GM06990 (cell line): ENCODE results near the gene HOXD12.

ENCODE experiments used
- DNase-seq: peaks from one replicate; pipeline ENCODE4 v3.0.0-alpha.2; 2011; ENCODE audit not compliant: insufficient read length; ENCODE audit errors: extremely low read depth
- H3K27me3 ChIP-seq: replicated peaks from 2 replicates; pipeline ENCODE4 v1.6.0; 2011; ENCODE audit warnings: low read length; ENCODE audit not compliant: control insufficient read depth, insufficient read depth
- H3K36me3 ChIP-seq: 2 replicates; pipeline ENCODE4 v1.5.1; 2011; ENCODE audit warnings: low read length; ENCODE audit not compliant: control insufficient read depth, insufficient read depth
- H3K4me3 ChIP-seq: replicated peaks from 2 replicates; pipeline ENCODE4 v1.5.1; 2011; ENCODE audit warnings: low read depth, mild to moderate bottlenecking, control low read depth, low read length
- CTCF ChIP-seq: IDR thresholded peaks from 2 replicates; pipeline ENCODE4 v1.5.1; 2011; ENCODE audit warnings: low read length, control low read depth, mild to moderate bottlenecking, inconsistent platforms; ENCODE audit not compliant: insufficient read depth, poor library complexity, severe bottlenecking

Gene HOXD12

GRCh38 chr2:176095421-176095820 lies 4.2 kb upstream of the HOXD12 start:
- H3K27me3 ChIP-seq: peaks cover 1% of the 10 kb centered on the region; the same call in 1 of the 2 replicates
- H3K36me3 ChIP-seq: no peaks in the 10 kb centered on the region
- no peak overlapping the region for H3K4me3 ChIP-seq
- no peak for TF ChIP-seq CTCF
- no peak for DNase-seq

GRCh38 chr2:176096243-176096985 lies 3.2 kb upstream of the HOXD12 start:
- peak overlapping the region; percentile 22 for H3K4me3 ChIP-seq
- no peaks in the 10 kb centered on the region for H3K36me3 ChIP-seq
- TF ChIP-seq CTCF: no peak
- H3K27me3 ChIP-seq: peaks cover 1% of the 10 kb centered on the region; the same call in 1 of the 2 replicates
- DNase-seq: no peak

DNA sequence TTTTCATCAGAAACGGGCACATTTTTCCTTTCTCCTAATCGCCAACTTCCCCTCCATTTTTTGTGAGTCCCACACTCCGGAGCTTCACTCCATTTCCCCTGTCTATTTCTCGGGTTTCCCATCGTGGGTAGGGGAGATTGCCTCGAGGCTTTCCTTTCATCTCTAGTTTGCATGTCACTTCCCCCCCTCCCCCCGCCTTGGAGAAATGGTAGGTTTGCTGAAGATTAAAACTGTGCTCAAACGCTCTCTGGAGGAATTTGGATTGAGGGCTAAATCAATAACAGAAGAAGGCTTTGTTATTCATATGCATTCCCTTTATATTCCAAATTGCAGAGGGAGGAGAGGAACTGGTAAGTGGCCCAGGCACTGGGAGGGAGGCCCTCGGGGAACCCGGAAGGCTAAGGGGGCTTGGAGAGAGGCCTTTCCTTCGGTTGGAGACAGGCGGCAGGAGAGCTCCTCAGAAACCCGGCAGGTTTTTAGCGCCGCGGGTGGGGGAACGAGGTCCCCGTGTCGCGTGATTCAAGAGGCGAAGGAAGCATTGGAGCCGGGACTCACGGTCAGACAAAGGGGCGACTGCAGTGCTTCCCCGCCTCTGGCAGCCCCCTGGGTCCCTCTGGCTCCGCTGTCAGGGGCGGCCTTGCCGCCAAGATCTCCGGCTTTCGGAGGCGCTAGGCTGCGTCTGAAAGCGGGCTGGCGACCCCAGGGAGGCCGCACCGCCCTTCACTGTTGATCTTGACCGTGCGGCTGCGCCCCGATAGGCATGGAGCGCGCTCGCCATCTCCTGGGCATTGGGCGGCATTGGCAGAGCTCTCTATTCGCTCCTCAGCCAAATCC lies 2.4 kb upstream of the HOXD12 start:
- peak; percentile 67 for DNase-seq
- TF ChIP-seq CTCF: peak; percentile 80
- Histone ChIP-seq H3K27me3 (no peaks in the 10 kb centered on the region; the same call in 1 of the 2 replicates), H3K36me3 (no peaks in the 10 kb centered on the region), H3K4me3 (peak overlapping the region; percentile 31)

DNA sequence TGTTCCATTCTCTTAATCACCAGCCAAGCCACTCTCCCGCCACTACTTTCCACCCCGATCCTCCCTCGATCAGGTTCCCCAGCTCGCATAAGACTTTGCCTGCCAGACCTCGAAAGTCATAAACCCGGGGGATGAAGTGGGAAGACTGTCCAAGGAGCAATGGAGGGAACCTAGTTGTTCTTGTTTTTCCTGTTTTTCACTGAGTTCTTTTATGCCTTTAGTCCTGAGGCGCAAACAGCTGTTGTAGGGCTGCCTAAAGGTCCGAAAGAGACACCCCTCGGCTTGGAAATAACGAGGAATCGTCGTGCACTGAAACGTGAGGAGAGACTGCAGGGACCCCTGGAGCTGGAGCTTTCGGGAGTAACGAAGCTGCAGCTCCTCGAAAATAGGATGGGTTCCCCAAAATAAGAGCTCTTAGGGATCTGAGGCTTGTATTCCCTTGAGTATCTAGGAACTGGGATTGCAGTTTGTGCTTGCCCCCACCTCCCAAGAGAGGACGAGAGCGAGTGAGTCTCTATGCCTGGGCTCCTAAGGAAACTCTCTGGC lies 1.7 kb upstream of the HOXD12 start:
- Histone ChIP-seq H3K4me3 (no peak overlapping the region), H3K27me3 (no peaks in the 10 kb centered on the region; the same call in 1 of the 2 replicates)
- no peak for TF ChIP-seq CTCF

DNA sequence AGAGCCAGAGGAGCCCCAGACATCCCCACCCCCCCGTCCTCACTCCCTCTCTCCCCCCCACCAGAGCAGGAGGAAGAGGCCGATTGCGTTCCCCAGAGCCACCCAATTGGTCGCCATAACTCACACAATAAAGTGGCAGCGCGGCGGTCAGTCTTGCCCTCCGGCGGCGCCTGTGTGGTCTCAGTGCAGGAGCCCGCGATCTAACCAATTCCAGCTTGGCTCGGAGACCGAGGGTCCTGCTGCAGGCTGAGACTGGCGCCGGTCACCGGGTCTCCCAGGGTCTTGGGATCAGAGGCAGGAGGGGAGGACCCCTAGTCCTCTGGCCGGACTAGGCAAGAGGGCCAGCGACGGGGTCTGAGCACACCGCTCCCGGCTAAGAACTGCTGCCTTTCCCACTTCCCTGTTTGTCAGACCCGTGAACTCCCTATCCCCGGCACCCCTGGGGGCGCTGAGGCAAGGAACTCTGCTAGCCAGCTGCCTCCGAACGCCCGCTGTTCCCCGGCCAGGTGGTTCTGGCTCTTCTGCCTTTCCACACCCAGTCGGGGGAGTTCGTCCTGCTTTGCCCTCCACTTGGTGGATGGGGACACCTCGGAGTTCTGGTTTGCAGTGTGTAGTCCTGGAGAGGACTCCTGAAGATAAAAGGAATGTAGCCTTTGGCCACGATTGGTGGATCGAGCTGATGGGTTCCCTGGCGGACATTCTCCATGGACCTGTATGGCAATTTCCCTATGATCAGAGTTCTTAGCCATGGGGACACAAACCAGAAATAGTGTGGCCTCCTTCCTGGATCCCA lies 1.0 kb upstream of the HOXD12 start:
- DNase-seq: no peak
- H3K4me3 ChIP-seq: no peak overlapping the region

More for the DNA sequence above, 1.7 kb upstream of the HOXD12 start:
- DNase-seq: no peak
- H3K36me3 ChIP-seq: no peaks in the 10 kb centered on the region

More for the DNA sequence above, 1.0 kb upstream of the HOXD12 start:
- H3K27me3 ChIP-seq: no peaks in the 10 kb centered on the region; the same call in 1 of the 2 replicates
- no peaks in the 10 kb centered on the region for H3K36me3 ChIP-seq
- TF ChIP-seq CTCF: no peak
